Limb (tissue), 2 donors: ENCODE data around the gene HYI.
"Not testable (repeated sequence)": the region's sequence is repeated elsewhere in the genome, so short reads cannot be mapped to it uniquely, and the experiment has no call there.

Experiments
- DNase-seq, 2 donors: peaks; one replicate each; pipeline ENCODE4 v3.0.0-alpha.2; 2016; ENCODE audit errors: extremely low spot score in 2 of 2

Gene HYI

DNA sequence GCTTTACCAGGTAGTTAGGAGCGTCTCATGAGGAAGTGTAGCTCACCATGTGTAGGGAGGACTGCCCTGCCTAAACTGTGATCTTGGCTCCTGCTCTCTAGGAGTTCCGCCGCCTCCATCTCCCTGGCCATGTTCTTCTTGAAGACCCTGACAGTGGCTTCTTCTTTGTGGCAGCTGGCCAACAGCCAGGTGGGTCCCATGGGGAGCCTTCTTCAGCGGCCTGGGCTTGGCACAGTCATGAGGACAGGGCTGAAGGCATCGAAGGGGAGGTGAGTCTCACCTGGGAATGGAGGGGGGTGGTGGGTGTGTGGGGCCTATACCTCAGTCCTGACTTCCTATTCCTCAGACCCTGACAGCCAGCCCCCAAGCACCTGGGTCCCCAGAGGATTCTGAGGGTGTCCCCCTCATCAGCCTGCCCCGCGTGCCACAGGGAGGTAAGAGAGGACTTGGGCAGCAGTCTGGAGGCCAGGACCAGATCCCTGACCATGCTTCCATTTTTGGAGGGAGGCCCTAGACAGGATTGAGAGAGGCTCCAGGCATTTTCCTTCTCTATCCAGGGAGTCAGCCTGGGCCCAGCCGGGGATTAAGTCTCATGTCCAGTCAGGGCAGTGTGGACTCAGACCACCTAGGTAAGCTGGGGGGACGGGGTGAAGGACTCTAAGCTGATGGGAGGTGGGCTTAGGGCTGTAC, 21.4 kb downstream of the HYI start:
- DNase-seq, result no peak

DNA sequence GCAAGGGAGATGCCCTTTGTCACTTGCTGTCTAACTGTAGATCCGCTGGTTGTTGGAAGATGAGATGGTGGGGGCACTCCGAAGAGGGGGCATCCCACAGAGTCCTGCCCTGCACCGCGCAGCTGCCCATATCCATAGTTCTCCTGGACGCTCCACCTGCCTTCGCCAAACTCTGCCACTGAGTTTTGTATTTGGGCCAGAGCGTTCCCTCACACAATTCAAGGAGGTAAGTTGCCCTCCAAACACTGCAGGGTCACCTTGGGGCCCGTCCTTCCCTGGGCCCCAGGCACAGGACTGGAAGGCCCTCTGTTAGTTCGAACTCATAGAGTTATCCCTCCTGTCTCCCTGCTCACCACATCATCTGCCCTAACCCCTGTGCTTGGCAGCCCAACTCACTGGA, 22.1 kb downstream of the HYI start:
- no peak for DNase-seq

- no peak for DNase-seq
Measured at GRCh38 chr1:43430831-43431230, 22.9 kb downstream of the HYI start.

- no peak for DNase-seq
Measured at GRCh38 chr1:43427941-43428340, 25.8 kb downstream of the HYI start.

DNA sequence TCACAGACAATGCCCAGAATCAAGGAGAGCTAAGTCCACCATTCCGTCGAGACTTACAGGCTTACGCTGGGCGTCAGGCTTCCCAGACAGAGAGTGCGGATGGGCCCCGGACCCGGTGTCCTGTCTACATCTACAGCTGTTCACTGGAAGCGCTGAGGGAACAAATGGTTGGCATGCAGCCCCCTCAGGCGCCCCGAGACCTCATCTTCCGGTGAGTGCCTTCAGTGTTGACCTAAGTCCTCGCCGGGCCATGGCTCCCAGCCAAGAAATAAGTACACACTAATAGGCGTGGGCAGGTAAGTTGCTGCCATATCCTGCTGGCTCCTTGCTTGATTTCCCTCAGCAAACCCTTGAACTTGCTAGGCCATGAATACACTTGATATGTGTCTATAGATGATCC, 26.2 kb downstream of the HYI start:
- DNase-seq, result no peak

DNA sequence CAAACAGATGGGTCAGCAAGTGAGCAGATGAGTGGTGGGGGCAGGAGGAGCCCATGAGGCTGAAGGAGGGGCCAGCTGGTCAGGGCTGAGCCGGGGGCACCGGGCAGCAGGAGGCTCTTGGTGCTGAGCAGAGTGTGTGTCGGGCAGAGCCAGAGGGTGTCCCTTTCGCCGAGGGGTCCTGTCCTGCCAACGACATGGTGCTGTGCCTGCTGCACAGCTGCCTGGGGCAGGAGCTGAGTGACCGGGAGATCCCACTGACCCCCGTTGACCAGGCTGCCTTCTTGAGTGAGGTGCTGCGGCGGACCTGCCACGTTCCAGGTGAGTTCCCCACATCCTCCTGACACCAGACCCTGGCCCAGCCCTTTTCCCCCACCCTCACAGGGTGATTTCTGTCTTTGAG, 27.5 kb downstream of the HYI start:
- DNase-seq, result peak in 1 of 2 donors; percentile 20

GRCh38 chr1:43425045-43425444, 28.7 kb downstream of the HYI start:
- DNase-seq, result no peak

- peak in 1 of 2 donors; percentile 15 for DNase-seq
Measured at GRCh38 chr1:43423672-43424550, 29.8 kb downstream of the HYI start.

GRCh38 chr1:43422995-43423671, 30.6 kb downstream of the HYI start:
- DNase-seq, result peak in 1 of 2 donors; percentile 20

GRCh38 chr1:43421976-43422750, 31.6 kb downstream of the HYI start:
- peak in 1 of 2 donors; percentile 19 for DNase-seq

- no peak for DNase-seq
Measured at GRCh38 chr1:43421396-43421795, 32.3 kb downstream of the HYI start.

DNA sequence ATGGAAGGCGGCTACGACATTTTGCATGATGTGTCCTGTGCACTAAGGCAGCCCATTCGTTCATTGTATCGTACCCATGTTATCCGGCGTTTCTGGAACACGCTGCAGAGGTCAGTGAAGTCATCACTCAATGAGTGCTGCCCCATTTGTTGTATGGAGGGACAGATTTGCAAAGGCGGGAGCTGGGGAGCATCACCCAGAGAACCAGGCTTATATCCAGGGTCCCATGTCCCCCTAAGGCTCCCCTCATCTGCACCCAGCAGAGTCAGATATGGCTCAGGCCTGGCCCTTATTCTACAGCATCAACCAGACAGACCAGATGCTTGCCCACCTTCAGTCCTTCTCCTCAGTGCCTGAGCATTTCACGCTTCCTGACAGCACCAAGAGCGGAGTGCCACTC, 32.9 kb downstream of the HYI start:
- no peak for DNase-seq

DNA sequence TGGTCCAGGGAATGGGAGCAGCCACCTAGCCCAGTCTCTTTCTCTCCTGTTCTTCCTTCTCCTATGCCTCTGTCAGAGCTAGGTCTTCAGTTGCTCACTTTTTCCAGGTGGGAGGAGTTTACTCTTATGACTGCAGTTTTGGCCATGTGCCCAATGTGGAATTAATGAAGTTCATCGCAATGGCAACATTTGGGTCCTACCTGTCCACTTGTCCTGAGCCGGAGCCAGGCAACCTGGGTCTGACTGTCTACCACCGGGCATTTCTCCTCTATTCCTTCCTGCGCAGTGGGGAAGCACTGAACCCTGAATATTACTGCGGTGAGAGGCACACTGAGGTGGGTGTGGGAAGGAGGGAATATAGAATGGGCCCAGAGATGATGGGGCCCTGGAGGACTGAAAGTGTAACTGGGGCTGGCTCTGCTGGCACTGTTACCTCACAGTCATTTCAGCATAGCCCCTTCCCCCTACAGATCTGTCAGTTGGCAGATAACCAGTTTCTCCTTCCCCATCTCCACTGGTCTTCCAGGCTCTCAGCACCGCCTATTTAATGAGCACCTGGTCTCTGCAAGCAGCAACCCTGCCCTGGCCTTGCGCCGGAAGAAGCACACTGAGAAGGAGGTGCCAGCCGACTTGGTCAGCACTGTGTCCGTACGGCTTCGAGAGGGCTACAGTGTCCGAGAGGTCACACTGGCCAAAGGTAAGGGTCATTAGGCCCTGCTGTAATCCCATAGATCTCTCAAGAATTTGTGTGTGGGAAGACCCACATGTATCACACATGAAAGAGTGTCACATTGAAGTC, 33.9 kb downstream of the HYI start:
- DNase-seq, result no peak

DNA sequence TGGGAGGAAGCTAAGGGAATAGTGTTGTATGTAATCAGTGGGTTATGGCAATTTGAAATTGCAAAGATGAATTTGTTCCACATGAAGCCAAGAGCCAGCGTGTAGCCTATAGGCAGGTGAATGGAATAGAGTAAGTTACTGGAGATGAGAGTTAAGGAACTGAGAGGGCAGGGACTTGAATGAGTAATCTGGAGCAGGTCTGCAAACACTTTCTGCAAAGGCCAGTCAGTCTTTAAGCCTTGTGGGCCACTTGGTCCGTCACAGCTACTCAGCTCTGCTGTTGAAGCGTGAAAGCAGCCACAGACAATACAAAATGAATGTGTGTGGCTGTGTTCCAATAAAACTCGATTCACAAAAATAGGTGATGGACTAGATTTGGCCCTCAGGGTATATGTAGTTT, 34.9 kb downstream of the HYI start:
- DNase-seq, result no peak

GRCh38 chr1:43415901-43416300, 37.8 kb downstream of the HYI start:
- no peak for DNase-seq

- peak; percentile 22 to 63 for DNase-seq
Measured at GRCh38 chr1:43414634-43415223, 39.0 kb downstream of the HYI start.

DNA sequence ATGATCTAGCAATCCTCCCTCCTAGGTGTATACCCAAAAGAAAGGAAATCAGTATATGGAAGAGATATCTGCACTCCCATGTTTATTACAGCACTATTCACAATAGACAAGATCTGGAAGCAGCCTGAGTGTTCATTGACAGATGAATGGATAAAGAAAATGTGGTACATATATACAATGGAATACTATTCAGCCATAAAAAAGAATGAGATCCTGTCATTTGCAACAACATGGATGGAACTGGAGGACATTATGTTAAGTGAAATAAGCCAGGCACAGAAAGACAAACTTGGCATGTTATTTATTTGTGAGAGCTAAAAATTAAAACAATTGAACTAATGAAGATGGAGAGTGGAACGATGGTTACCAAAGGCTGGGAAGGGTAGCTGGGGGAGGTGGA, 40.3 kb downstream of the HYI start:
- not testable (repeated sequence) for DNase-seq

- DNase-seq, result no peak
Measured at GRCh38 chr1:43410571-43410970, 43.2 kb downstream of the HYI start.

DNA sequence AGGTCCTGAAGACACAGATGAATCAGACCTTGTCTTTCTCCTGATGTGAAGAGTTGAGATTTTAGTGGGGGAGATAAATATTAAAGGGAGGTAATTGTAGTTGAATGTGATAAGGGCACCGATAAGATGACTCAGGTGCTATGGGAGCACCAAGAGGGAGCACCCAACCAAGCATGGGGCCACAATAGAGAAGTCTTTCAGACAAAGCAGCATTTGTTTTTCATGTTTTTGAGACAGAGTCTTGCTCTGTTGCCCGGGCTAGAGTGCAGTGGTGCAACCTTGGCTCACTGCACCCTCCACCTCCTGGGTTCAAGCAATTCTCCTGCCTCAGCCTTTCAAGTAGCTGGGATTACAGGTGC, 47.9 kb downstream of the HYI start:
- no peak for DNase-seq

- DNase-seq, result no peak
Measured at GRCh38 chr1:43405219-43405875, 48.4 kb downstream of the HYI start.
